Heart right ventricle (tissue), 16 donors: ENCODE results near the gene STK32A. TPM values are rescaled to one million over a fixed set of nuclear protein-coding genes. Genes with fewer than 3 reads are reported as not detected.

Experiments used
- ATAC-seq, 8 donors: fragments of 200-7000 bp; cut with Tn5 transposase; one replicate each; pipeline ENCODE4 v1.9.1; 2020; ENCODE audit warnings: mild to moderate bottlenecking in 8 of 8, moderate library complexity in 8 of 8, moderate number of reproducible peaks in 1 of 8
- DNase-seq, 2 donors: peaks; one replicate each; pipeline ENCODE4 v3.0.0-alpha.2; 2020
- H3K27ac ChIP-seq, 10 donors: fragments of 200-600 bp; sonication (generic) in 2 of 10; one replicate each; pipeline versions ENCODE4 v1.5.0 to v1.8.0; 2020 to 2022; ENCODE audit warnings: mild to moderate bottlenecking in 3 of 10
- H3K27me3 ChIP-seq, 7 donors: fragments of 200-600 bp; one replicate each; pipeline ENCODE4 v1.8.0; 2021 to 2022; ENCODE audit warnings: mild to moderate bottlenecking in 2 of 7
- H3K36me3 ChIP-seq, 9 donors: fragments of 200-600 bp; sonication (generic) in 1 of 9; one replicate each; pipeline versions ENCODE4 v1.5.0 to v1.8.0; 2020 to 2022; ENCODE audit warnings: mild to moderate bottlenecking in 2 of 9
- H3K4me1 ChIP-seq, 9 donors: fragments of 200-600 bp; sonication (generic) in 1 of 9; one replicate each; pipeline versions ENCODE4 v1.5.0 to v1.8.0; 2020 to 2022; ENCODE audit warnings: mild to moderate bottlenecking in 4 of 9
- H3K4me3 ChIP-seq, 10 donors: fragments of 200-600 bp; sonication (generic) in 2 of 10; one replicate each; pipeline versions ENCODE4 v1.5.0 to v1.8.0; 2020 to 2022; ENCODE audit warnings: mild to moderate bottlenecking in 7 of 10, moderate library complexity in 2 of 10
- H3K9me3 ChIP-seq, 11 donors: fragments of 200-600 bp in 10 of 11; sonication (generic) in 2 of 11; one replicate each; pipeline versions ENCODE4 v1.5.0 to v1.8.0; 2013 to 2022; ENCODE audit warnings: mild to moderate bottlenecking in 2 of 11, control low read depth in 1 of 11, moderate library complexity in 1 of 11
- WGBS, 2 donors: extraction: QIAGEN DNeasy Blood & Tissue Kit; methylation state at CpG; one replicate each; pipeline ENCODE4 v1.1.7; 2013; ENCODE audit warnings: inconsistent platforms in 1 of 2; 5-methylcytosine and 5-hydroxymethylcytosine counted together
- intact Hi-C, 10 donors: fragments of 100-400 bp; cut with DNase I; formaldehyde crosslinking; loops; one replicate each; pipeline versions ENCODE4 v1.11.1 to v1.14.2; 2022
- polyA plus RNA-seq, 2 donors: library from polyadenylated mRNA; stranded (reverse); fragments of 200-250 nt; gene quantifications; one replicate each; pipeline ENCODE4 v1.2.3, GENCODE V29; 2013
- total RNA-seq, 10 donors: library from RNA; stranded (reverse); fragmentation: NEBNext Ultra II Directional in 3 of 10; extraction: Animal tissue kit (Norgen Biotek cat#: 25700) in 3 of 10; gene quantifications; one replicate each; pipeline versions ENCODE4 v1.2.1 to v1.2.4, GENCODE V29; 2021 to 2023
- TF ChIP-seq, protein P1 (sequence below), 9 donors: fragments of 200-600 bp; sonication (generic) in 2 of 9; IDR thresholded peaks; one replicate each; pipeline versions ENCODE4 v1.5.0 to v1.8.0; 2021 to 2022; ENCODE audit warnings: antibody characterized with exemption in 9 of 9, mild to moderate bottlenecking in 5 of 9, moderate library complexity in 1 of 9
- donor health status: Arrhythmogenic right ventricular cardiomyopathy.
- donor health status: ischemic (EF 13 %, LVEDD 7.1; RV severe dilation, severe dysfunction).
- donor health status: healthy with polysubstance abuse.
- donor health status: DM: no; HTN: yes; CAD: no.
- donor health status: DM: no; HTN: no; CAD: no.
- donor health status: ischemic (EF 25% LVEDD 6.9; RV normal size, moderate dysfunction).
- donor health status: ischemic (EF 25% LVEDD 5.7; RV mildly dilated, moderate dysfunction).
- donor health status: healthy.
- donor health status: DM: yes; HTN: yes; CAD: no.
- donor health status: Ischemic cardiomyopathy.
- donor health status: ischemic (EF 35%, LVEDD 5.7; RV mildly dilated, moderate dysfunction).
- donor health status: nonischemic (EF 11% LVEDD 7.7; RV severe dilation, severe dysfunction).
- donor health status: DM: yes; HTN: yes; CAD: no.
- donor health status: PGD.
- donor health status: ischemic (EF 29% LVEDD 5.4; RV normal size, mild dysfunction).
- donor health status: nonischemic (EF 23%, LVEDD 6.1; RV moderate dilation, normal function).

The STK32A gene
- total and polyA plus RNA-seq, 12 donors, result 0.13 to 2.1 (median 0.76) TPM

GRCh38 chr5:147339313-147339712 is 104.5 kb downstream of the STK32A start:
- 92 to 95% methylated on average over 4 of the region's 4 CpGs for WGBS, 2 donors
- Histone ChIP-seq H3K4me1 (no peaks in the 10 kb centered on the region), H3K9me3 (peaks cover 0 to 13% (median 0%) of the 10 kb centered on the region in 11 donors), H3K36me3 (no peaks in the 10 kb centered on the region), H3K4me3 (no peak overlapping the region), H3K27me3 (no peaks in the 10 kb centered on the region), H3K27ac (no peak overlapping the region)
- no peak for ATAC-seq
- no peak for DNase-seq
- TF ChIP-seq, protein P1, sequence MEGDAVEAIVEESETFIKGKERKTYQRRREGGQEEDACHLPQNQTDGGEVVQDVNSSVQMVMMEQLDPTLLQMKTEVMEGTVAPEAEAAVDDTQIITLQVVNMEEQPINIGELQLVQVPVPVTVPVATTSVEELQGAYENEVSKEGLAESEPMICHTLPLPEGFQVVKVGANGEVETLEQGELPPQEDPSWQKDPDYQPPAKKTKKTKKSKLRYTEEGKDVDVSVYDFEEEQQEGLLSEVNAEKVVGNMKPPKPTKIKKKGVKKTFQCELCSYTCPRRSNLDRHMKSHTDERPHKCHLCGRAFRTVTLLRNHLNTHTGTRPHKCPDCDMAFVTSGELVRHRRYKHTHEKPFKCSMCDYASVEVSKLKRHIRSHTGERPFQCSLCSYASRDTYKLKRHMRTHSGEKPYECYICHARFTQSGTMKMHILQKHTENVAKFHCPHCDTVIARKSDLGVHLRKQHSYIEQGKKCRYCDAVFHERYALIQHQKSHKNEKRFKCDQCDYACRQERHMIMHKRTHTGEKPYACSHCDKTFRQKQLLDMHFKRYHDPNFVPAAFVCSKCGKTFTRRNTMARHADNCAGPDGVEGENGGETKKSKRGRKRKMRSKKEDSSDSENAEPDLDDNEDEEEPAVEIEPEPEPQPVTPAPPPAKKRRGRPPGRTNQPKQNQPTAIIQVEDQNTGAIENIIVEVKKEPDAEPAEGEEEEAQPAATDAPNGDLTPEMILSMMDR (IDR thresholded peaks at IDR 0.05), result no peak
- intact Hi-C loops, result no loop called here

GRCh38 chr5:147340941-147341340 is 106.1 kb downstream of the STK32A start:
- Histone ChIP-seq H3K4me1 (no peaks in the 10 kb centered on the region), H3K9me3 (peaks cover 0 to 13% (median 0%) of the 10 kb centered on the region in 11 donors), H3K4me3 (no peak overlapping the region), H3K27me3 (no peaks in the 10 kb centered on the region), H3K36me3 (no peaks in the 10 kb centered on the region), H3K27ac (no peak overlapping the region)
- intact Hi-C loops, result no loop called here
- no peak for ATAC-seq
- 76 to 96% methylated on average over 1 of the region's 1 CpG for WGBS, 2 donors
- no peak for DNase-seq
- TF ChIP-seq, protein P1 (IDR thresholded peaks at IDR 0.05), result no peak

- Histone ChIP-seq H3K27me3 (no peaks in the 10 kb centered on the region), H3K9me3 (peaks cover 0 to 13% (median 0%) of the 10 kb centered on the region in 11 donors), H3K27ac (no peak overlapping the region), H3K36me3 (no peaks in the 10 kb centered on the region), H3K4me1 (no peaks in the 10 kb centered on the region), H3K4me3 (no peak overlapping the region)
- DNase-seq (no peak), ATAC-seq (no peak)
- intact Hi-C loops, result no loop called here
- TF ChIP-seq, protein P1 (IDR thresholded peaks at IDR 0.05), result no peak
Observed at GRCh38 chr5:147341345-147341744, 106.5 kb downstream of the STK32A start.

- no peak for ATAC-seq
Observed at GRCh38 chr5:147344861-147345260, 110.0 kb downstream of the STK32A start.

More at GRCh38 chr5:147344861-147345260, 110.0 kb downstream of the STK32A start:
- TF ChIP-seq, protein P1 (IDR thresholded peaks at IDR 0.05), result no peak
- no peak for DNase-seq
- intact Hi-C loops, result no loop called here
- no peak overlapping the region for H3K27ac ChIP-seq
- H3K4me3 ChIP-seq, result no peak overlapping the region
- H3K4me1 ChIP-seq, result no peaks in the 10 kb centered on the region
- WGBS, 2 donors, result 32 to 35% methylated on average over 1 of the region's 1 CpG
- H3K9me3 ChIP-seq, result no peaks in the 10 kb centered on the region
- H3K36me3 ChIP-seq, result no peaks in the 10 kb centered on the region
- no peaks in the 10 kb centered on the region for H3K27me3 ChIP-seq
